Epithelial cell of umbilical artery (primary cell): Measurements from ENCODE around the gene POLR1C. TPM values are rescaled to one million over a fixed set of nuclear protein-coding genes. Genes with fewer than 3 reads are reported as not detected.

Experiments
- total RNA-seq: library from RNA; depleted of rRNA; stranded (reverse); fragments of >200 nt; gene quantifications from 2 replicates; pipeline ENCODE4 v1.2.3, GENCODE V29; 2014

Gene POLR1C
- 51.5 and 51.6 TPM in 2 replicates for total RNA-seq

GRCh38 chr6:43516697-43517504, at the start of gene POLR1C, which contains the start of gene YIPF3:
TSS of gene POLR1C (plus strand) at chr6:43517089. CDS start at chr6:43517110, 21 bp downstream.
TSS of gene YIPF3 (minus strand) at chr6:43516926. CDS start at chr6:43516807, 119 bp downstream.

GRCh38 chr6:43477235-43478007, 39.5 kb upstream of the POLR1C start, which contains the start of gene TJAP1:
TSS of gene TJAP1 (plus strand) at chr6:43477570. CDS start at chr6:43499002, 21,432 bp downstream.

GRCh38 chr6:43509984-43510826, 6.7 kb upstream of the POLR1C start, which contains the start of gene LRRC73:
TSS of gene LRRC73 (minus strand) at chr6:43510346. CDS start at chr6:43509785, 561 bp downstream.

Other genes with a start within 250 kb of the POLR1C start
- not detected in 2 replicates for gene SLC22A7, start 218.8 kb upstream of the POLR1C start, total RNA-seq
- not detected in 2 replicates for gene CRIP3, start 208.3 kb upstream of the POLR1C start, total RNA-seq
- gene ZNF318, start 147.4 kb upstream of the POLR1C start, total RNA-seq: 3.9 and 4.3 TPM in 2 replicates
- 12.6 and 14.3 TPM in 2 replicates for gene ABCC10, start 89.5 kb upstream of the POLR1C start, total RNA-seq
- gene DLK2, start 61.5 kb upstream of the POLR1C start, total RNA-seq: 0.46 and 0.65 TPM in 2 replicates
- 7.8 and 10.2 TPM in 2 replicates for gene TJAP1, start 39.5 kb upstream of the POLR1C start, total RNA-seq
- gene LRRC73, start 6.7 kb upstream of the POLR1C start, total RNA-seq: 0.15 and 0.32 TPM in 2 replicates
- 94.5 and 122 TPM in 2 replicates for gene YIPF3, start 163 bp upstream of the POLR1C start, total RNA-seq
- 25.3 and 28.7 TPM in 2 replicates for gene XPO5, start 58.9 kb downstream of the POLR1C start, total RNA-seq
- 20.8 and 22.5 TPM in 2 replicates for gene POLH, start 59.1 kb downstream of the POLR1C start, total RNA-seq
- gene GTPBP2, start 112.2 kb downstream of the POLR1C start, total RNA-seq: 28.6 and 47.4 TPM in 2 replicates
- 29.9 and 64.0 TPM in 2 replicates for gene MAD2L1BP, start 118.8 kb downstream of the POLR1C start, total RNA-seq
- gene RSPH9, start 127.9 kb downstream of the POLR1C start, total RNA-seq: 0.15 and 0.32 TPM in 2 replicates
- 54.9 and 66.3 TPM in 2 replicates for gene MRPS18A, start 170.7 kb downstream of the POLR1C start, total RNA-seq